GM12864 (cell line): ENCODE measurements around the gene TIMP2.
A peak's percentile ranks its signal among the peaks of the same experiment; 100 is the strongest.
"Not testable (repeated sequence)": the region's sequence is repeated elsewhere in the genome, so short reads cannot be mapped to it uniquely, and the experiment has no call there.

ENCODE experiments used
- DNase-seq: peaks from one replicate; pipeline ENCODE4 v3.0.0-alpha.2; 2011; ENCODE audit warnings: low read depth
- H3K4me3 ChIP-seq: 2 replicates; pipeline ENCODE4 v1.5.1; 2011; ENCODE audit warnings: mild to moderate bottlenecking, low read depth, low read length, control low read depth
- TF ChIP-seq, protein P1 (sequence below): IDR thresholded peaks from 2 replicates; pipeline ENCODE4 v1.5.1; 2011; ENCODE audit warnings: low read depth, mild to moderate bottlenecking, moderate library complexity, low read length, control low read depth, inconsistent platforms; ENCODE audit errors: missing control alignments

Gene TIMP2

GRCh38 chr17:78892520-78892919, 32.7 kb downstream of the TIMP2 start:
- DNase-seq, result no peak
- TF ChIP-seq, protein P1, sequence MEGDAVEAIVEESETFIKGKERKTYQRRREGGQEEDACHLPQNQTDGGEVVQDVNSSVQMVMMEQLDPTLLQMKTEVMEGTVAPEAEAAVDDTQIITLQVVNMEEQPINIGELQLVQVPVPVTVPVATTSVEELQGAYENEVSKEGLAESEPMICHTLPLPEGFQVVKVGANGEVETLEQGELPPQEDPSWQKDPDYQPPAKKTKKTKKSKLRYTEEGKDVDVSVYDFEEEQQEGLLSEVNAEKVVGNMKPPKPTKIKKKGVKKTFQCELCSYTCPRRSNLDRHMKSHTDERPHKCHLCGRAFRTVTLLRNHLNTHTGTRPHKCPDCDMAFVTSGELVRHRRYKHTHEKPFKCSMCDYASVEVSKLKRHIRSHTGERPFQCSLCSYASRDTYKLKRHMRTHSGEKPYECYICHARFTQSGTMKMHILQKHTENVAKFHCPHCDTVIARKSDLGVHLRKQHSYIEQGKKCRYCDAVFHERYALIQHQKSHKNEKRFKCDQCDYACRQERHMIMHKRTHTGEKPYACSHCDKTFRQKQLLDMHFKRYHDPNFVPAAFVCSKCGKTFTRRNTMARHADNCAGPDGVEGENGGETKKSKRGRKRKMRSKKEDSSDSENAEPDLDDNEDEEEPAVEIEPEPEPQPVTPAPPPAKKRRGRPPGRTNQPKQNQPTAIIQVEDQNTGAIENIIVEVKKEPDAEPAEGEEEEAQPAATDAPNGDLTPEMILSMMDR, result no peak
- H3K4me3 ChIP-seq, result no peak overlapping the region

DNA sequence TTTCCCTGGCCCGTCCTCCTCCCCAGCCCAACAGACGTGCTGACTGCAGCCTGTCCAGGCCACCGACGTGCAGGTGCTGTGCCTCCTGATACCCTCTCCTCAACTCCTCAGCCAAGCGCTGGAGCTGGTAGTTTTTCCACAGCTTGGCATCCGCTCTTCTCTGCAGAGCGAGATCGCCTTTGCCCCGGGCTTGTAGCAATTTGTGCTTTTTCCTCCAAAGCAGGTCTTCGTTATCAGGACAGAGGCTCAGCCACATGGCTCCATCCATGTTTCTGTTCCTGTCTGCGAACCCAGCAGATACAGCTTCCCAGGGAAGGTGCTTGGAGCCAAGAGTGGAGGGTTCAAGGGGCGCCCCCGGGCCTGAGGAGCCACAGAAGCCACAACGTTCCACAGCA, 33.1 kb downstream of the TIMP2 start:
- no peak for DNase-seq
- TF ChIP-seq, protein P1, result no peak
- no peak overlapping the region for H3K4me3 ChIP-seq

DNA sequence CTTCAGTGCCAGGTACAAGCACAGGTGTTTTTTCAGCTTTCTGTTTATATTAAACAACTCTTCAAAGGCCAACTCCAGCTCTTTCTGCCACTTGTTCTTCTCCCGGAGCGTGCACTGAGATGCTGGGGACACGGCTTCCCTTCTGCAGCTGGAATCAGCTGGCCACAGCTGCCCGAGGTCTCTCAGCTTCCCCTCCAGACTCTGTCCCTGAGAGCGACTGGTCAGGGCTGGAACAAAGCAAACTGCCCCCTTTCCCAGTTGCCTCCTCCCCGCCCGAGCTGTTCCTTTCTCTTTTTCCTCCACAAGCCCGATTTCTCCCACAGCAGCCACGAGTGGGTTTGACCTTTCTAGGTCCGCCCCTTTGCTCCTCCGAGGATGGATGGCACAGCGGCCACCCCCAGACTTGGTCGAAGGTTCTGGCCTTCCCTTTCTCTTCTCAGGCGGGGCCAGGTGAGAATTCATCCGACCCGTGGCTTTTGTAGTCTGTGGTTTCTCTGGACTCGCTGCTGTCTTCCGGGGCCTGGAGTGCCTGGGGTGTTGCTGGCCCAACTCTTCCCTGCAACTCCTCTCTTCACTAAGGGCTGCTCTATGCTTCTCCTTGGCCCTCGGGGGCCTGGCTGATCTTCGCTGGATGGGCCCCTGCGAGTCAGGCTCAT, 33.7 kb downstream of the TIMP2 start:
- H3K4me3 ChIP-seq, result no peak overlapping the region
- TF ChIP-seq, protein P1, result no peak
- no peak for DNase-seq

DNA sequence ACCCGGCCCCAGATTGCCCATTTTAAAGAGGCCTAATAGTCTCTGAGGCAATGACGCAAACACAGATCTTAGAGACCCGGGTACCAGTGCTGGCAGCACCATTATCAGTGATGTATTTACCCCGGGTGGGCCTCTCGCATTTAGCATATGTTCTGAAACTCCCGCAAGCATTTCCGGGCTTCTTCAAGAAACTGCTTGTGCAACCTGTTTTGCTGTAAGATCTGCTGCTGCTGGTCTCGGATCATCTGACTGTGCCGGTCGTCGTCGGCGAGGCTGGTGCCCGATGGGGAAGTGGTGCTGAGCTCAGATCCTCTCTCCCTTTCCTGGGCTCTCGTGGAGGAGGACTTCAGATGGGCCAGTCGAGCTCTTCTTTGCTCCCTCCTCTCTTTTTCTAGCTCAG, 34.7 kb downstream of the TIMP2 start:
- no peak overlapping the region for H3K4me3 ChIP-seq
- TF ChIP-seq, protein P1, result no peak
- DNase-seq, result peak; percentile 87

DNA sequence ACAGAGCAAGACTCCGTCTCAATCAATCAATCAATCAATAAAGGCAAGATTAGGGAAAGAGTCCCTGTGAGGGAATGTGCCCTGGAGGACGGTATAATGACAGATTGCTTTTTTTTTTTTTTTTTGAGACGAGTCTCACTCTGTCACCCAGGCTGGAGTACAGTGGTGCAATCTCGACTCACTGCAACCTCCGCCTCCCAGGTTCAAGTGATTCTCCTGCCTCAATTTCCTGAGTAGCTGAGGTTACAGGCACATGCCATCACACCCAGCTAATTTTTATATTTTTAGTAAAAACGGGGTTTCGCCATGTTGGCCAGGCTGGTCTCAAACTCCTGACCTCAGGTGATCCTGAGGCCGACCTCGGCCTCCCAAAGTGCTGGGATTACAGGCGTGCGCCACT, 35.1 kb downstream of the TIMP2 start:
- not testable (repeated sequence) for DNase-seq, H3K4me3 ChIP-seq

DNA sequence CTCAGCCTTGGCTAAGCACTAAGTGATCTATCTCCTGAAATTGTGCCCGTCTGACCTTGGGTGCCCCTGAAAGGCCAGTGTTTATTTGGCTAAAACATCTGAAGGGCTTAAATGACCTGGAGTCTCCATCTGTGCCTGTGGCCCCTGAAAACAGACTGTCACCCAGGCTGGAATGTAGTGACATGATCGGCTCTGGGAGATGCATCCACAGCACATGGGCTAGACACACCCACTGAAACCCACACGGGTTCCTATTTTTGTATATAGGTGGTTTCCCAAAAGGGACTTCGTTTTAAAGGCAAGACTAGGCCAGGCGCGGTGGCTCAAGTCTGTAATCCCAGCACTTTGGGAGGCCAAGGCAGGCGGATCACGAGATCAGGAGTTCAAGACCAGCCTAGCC, 35.7 kb downstream of the TIMP2 start:
- TF ChIP-seq, protein P1, result no peak
- H3K4me3 ChIP-seq, result 0 out of 2 replicates have a peak overlapping the region, but pooled peaks have one; percentile 6
- peak; percentile 57 for DNase-seq

DNA sequence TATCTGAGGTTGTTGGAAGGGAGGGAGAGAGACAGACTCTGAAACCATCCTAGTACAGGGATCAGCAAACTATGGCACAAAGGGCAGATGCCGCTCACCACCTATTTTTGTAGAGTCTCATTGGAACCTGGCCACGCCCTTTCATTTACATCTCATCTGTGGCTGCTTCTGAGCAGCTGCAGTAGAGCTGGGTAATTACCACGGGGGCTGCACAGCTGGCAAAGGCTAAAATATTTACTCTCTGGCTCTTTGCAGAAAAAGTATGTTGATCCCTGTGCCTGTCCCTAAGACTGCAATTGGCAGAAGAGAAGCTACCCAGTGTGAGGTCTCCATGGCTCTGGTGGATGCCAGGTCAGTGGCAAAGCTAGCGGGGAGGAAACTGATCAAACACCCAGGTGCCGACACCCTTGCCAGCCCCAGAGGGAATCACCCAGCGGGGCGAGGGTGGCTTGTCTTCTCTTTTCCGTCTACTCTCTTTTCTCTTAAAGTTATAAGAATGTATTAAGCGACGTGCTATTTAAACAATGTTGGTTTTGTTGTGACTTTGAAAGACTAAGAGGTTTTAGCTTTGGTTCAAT, 36.2 kb downstream of the TIMP2 start:
- H3K4me3 ChIP-seq, result peak overlapping the region; percentile 6; the same call in 1 of the 2 replicates
- TF ChIP-seq, protein P1, result no peak
- DNase-seq, result no peak
